Inferior parietal cortex (tissue), 1 donor: ENCODE measurements around the gene ITCH.
"Not testable (repeated sequence)": the region's sequence is repeated elsewhere in the genome, so short reads cannot be mapped to it uniquely, and the experiment has no call there.

Experiments used
- DNase-seq: peaks from one replicate; pipeline ENCODE4 v3.0.0-alpha.2; 2016; ENCODE audit errors: extremely low spot score

ITCH gene

DNA sequence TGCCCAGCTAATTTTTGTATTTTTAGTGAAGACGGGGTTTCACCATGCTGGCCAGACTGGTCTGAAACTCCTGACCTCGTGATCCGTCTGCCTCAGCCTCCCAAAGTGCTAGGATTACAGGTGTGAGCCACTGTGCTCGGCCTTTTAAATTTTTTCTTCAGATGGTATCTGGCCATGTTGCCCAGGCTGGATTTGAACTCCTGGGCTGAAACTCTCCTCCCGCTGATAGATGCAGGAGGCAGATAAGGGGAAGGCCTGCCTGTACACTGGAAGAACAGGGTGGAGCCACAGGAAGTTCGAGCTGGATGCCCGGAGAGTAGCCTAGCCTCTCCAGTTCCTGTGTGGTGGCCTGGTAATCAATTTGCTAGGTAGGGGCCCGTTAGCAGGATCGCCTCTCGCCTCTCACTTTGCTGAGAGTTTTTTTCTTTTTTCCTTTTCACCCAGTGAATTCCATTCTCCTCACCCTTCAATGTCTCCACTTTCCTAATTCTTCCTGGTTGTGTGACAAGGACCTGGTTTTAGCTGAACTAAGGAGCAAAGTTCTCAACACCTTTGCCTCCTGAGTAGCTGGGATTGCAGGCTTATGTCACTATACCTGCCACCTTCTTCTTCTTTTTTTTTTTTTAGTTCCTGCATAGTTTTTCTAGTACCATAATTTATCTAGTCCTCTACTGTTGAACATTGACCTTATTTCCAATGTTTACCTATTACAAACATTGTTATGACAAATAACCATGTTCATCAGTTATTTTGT lies 19.4 kb upstream of the ITCH start:
- no peak for DNase-seq

DNA sequence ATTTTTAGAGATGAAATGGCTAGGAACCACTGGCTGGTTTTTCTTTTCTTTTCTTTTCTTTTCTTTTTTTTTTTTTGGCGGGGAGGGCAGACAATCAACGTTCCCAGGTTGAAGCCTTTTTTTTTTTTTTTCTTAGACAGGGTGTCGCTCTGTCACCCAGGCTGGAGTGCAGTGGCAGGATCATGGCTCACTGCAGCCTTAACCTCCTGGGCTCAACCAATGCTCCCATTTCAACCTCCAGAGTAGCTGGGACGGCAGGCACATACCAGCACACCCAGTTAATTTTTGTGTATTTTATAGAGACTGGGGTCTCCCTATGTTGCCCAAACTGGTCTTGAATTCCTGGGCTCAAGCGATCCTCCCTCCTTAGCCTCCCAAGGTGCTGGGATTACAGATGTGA lies 18.8 kb upstream of the ITCH start:
- no peak for DNase-seq

DNA sequence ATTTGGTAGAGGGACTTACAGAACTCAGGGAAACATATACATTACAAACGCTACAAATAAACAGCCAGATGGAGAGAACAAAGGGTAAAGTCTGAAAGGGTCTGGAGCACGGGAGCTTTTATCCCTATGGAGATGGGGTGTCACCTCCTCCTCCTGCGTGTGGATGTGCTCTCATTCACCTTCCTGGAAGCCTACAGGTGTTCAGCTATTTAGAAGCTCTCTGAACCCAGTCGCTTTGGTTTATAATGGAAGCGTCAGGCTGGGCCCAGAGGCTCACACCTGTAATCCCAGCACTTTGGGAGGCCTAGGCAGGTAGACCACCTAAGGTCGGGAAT lies 17.7 kb upstream of the ITCH start:
- DNase-seq: no peak

DNA sequence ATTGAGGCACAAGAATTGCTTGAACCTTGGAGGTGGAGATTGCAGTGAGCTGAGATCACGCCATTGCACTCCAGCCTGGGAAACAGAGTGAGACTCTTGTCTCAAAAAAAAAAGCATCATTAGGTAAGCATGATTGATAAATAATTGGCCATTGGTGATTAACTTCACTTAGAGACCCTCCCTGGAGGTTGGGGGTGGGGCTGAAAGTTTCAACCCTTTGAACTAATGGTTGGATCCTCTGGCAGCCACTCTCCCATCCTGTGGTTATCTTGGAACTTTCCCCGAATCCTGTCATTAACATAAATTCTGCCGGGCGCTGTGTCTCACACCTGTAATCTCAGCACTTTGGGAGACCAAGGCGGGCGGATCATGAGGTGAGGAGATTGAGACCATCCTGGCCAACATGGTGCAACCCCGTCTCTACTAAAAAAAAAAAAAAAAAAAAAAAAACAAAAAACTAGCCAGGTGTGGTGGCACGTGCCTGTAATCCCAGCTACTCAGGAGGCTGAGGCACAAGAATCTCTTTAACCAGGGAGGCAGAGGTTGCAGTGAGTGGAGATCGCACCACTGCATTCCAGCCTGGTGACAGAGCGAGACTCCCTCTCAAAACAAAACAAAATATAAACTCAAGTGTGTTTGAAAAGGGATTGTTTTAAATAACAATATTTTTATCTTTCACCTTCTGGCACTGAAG lies 17.1 kb upstream of the ITCH start:
- not testable (repeated sequence) for DNase-seq

DNA sequence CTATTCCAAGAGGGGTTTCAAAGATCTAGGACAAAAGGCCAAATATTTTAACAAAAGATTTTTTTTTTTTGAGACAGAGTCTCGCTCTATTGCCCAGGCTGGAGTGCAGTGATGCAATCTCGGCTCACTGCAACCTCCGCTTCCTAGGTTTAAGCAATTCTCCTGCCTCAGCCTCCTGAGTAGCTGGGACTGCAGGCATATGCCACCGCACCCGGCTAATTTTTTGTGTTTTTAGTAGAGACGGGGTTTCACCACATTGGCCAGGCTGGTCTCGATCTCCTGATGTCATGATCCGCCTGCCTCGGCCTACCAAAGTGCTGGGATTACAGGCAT lies 16.6 kb upstream of the ITCH start:
- not testable (repeated sequence) for DNase-seq

DNA sequence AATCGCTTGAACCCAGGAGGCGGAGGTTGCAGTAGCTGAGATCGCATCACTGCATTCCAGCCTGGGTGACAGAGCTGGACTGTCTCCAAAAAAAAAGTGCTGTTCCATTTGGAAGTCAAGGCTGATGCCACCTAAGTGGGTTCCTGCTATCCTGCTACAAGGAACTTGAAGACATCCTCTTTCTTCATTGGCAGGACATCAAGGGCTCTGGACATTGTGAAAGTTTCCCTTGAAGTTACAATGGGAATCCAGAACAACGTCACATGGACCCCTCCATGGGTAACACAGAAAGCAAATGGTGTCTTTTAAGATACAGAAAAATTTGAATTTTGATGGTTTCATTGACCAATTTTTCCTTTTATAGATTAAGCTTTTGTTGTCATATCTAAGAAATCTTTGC lies 15.5 kb upstream of the ITCH start:
- no peak for DNase-seq

DNA sequence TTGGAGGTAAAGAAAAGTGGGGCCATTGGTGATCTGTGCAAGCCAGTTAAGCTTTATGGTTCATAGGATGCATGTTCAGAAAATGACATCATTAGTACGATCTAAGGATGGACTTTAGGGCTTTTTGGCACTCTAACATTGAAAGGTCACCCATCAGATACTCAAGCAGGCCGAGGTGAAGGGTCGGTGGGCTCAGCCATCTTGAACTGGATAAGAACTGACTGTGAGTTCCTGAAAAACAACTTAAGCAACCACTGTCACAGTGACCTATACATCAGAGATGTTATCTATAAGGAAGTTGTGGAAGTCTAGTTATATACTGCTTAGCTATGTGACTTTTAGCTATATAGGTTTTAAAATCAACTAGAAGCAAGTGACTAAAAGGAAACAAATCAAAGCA lies 13.0 kb upstream of the ITCH start:
- DNase-seq: no peak

DNA sequence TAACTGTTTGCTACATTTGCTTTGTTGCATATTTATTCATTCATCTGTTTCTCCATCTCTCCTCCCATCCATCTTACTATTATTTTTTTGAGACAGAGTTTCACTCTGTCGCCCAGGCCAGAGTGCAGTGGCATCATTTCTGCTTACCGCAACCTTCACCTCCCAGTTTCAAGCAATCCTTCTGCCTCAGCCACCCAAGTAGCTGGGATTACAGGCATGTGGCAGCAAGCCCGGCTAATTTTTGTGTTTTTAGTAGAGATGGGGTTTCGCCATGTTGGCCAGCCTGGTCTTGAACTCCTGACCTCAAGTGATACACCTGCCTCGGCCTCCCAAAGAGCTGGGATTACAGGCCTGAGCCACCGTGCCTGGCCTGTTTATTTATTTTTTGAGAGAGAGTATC lies 9.6 kb upstream of the ITCH start:
- not testable (repeated sequence) for DNase-seq

DNA sequence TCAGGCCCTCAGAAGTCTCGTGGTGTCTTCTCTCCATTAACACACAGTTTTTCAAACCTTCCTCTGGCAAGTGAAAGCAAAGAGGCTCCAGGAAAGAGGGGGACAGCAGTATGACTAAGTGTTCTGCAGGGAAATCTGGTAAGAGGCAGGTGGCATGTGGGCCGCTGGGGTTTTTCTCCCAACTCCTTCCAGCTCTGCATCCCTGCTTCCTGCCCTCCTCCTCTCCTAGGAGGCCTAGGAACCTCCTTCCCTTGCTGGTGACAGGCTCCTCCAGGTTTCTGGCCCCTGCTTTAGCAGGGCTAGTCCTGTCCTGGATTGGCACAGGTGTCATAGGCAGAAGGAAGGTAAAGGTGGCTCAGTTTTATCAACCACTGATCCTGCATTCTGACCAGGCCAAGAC lies 7.6 kb upstream of the ITCH start:
- DNase-seq: peak; percentile 38

DNA sequence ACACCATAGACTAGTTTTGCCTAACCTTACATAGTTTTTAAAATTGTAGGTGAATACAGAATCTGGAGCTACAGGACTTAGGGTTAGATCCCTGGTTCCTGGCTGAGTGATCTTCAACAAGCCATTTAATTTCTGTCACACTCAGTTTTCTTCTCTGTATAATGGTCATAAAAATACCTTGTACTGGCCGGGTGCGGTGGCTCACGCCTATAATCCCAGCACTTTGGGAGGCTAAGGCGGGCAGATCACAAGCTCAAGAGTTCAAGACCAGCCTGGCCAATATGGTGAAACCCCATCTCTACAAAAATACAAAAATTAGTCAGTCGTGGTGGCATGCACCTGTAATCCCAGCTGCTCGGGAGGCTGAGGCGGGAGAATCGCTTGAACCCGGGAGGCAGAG lies 3.3 kb upstream of the ITCH start:
- not testable (repeated sequence) for DNase-seq

DNA sequence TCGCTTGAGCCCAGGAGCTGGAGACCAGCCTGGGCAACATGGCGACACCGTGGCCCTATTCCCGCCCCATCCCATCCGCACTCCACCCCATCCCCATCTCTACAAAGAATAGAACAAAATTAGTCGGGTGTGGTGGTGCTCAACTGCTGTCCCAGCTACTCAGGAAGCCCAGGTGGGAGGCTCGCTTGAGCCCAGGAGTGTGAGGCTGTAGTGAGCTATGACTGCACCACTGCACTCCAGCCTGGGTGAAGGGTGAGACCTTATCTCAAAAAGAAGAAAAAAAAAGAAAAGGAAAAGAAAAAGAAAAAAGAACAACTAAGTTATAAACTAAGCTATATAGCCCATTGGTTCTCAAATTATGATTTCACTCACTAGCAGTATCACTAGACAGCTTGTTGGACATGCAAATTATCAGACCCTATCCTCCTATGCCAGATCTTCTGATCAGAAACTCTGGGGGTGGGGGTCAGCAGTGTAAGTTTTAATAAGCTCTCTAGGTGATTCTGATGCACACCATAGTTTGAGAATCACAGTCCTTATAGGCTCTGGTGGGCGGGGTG lies 491 bp upstream of the ITCH start:
- no peak for DNase-seq

DNA sequence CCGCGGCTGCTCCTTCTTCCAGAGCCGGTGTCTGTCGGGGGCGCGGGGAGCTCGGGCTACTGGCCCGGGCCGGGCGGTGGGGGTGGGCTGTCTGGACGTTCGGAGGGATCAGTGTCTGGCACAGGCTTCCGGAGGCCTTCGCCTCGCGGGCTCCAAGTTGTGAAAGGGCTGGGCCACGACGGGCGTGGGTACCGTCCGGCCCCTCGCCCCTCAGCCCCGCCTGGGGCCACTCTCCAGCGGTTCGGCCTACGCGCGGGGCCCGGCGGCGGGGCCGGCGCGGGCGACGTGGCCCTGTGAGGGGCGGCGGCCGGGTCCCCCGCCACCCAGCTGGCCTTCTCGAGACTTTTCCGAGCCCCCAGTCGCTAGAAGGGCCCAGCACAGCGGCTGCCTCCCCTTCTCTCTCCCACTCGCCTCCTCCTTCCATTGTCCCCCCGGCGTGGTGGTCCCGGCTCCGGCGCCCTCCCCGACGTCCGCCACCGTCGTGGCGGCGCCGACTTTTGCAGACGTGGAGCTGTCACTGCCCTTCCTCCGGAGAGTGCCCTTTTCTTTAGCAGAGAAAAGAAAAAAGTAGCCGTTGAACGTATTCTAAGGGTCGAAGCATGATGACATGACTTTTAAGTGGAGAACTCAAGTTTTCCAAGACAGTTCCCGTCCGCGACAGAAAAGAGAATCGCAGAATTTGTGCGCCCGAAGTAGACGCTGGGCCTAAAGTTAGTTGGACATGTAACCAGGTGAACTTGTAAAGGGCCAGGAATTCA lies 571 bp downstream of the ITCH start:
- DNase-seq: peak; percentile 27

DNA sequence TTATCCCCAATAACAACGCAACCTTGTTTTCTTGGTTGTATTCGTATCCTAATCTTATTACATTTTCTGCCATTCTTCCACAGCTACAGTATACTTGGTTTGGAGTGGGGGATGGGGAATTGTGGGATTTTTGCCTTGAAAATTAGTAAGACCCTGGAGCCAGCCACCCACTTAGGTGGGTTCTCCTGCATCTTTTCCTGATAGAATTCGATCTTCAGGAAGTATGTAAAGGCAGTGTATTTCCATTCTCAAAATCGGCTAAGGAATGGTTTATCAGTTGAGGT lies 1.1 kb downstream of the ITCH start:
- no peak for DNase-seq

DNA sequence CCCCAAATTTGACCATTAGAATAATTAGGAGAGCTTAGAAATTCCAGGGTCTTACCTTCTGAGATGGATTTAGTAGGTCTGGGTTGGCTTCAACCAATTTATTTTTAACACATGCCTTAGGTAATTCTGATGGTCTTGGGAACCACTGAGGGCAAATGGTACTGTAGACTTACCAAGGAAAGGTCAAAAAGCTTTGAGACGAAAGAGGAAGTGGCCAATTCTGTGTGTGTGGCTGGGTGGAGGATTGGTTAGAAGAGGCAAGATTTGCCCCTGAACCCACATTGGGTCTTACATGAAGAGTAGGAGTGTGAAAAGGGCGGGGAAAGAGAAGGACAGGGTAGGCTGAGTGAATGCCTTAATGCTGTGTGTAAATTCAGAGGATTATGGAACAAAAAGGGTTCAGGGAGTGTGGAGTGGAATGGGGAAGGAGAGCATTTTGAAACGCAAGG lies 2.7 kb downstream of the ITCH start:
- no peak for DNase-seq

DNA sequence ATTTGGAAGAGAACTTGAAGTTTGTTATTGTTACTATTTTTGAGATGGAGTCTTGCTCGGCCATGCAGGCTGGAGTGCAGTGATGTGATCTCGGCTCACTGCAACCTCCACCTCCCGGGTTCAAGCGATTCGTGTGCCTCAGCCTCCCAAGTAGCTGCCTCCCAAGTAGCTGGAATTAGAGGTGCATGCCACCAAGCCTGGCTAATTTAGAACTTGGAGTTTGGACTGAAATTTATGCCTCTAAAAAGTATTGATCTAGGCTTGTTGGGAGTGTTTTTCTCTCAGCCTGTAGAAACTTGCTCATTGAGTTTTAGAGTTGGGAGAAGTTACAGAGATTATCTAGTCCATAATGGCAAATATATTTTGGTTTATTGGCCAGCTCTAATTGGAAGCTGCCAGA lies 4.1 kb downstream of the ITCH start:
- DNase-seq: no peak

DNA sequence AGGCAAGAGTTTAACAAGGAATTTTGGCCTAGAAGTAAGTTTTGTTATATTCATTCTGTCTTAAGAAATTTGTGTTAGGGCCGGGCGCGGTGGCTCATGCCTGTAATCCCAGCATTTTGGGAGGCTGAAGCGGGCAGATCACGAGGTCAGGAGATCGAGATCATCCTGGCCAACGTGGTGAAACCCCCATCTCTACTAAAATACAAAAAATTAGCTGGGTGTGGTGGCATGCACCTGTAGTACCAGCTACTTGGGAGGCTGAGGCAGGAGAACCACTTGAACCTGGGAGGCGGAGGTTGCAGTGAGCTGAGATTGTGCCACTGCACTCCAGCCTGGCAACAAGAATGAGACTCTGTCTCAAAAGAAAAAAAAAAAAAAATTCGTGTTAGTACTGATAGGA lies 4.8 kb downstream of the ITCH start:
- not testable (repeated sequence) for DNase-seq

DNA sequence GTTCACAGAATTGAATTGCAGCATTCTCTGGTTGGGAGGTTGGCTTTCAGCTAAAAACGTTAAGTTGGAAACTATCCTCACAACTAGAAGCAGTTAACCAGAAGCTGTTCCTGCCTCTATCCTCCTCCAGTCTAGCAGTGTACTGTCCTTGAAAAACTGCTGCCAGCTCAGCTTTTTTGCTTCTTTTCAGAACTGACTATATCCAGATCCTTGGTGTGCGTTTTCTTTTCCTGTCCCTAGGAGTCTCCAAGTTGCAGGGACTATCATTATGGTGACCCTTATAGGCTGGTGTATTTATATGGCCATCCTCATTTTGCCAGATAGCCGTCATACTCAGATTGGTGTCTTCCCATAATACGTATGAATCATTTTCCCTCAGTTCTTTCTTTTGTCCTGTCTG lies 5.5 kb downstream of the ITCH start:
- no peak for DNase-seq

DNA sequence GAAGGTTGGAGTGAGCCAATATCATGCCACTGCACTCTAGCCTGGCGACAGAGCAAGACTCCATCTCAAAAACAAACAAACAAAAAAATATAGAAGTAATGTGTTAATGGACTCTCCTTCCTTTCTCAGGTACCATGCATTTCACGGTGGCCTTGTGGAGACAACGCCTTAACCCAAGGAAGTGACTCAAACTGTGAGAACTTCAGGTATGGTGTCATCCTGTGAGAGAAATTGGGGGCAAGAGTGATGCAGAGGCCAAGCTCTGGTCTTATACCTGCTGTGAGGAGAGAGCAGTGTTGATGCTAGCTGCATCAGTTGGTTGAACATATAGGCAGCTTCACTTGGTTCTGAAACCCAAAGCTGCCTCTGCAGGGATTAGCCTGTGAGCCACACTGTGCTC lies 6.2 kb downstream of the ITCH start:
- no peak for DNase-seq

DNA sequence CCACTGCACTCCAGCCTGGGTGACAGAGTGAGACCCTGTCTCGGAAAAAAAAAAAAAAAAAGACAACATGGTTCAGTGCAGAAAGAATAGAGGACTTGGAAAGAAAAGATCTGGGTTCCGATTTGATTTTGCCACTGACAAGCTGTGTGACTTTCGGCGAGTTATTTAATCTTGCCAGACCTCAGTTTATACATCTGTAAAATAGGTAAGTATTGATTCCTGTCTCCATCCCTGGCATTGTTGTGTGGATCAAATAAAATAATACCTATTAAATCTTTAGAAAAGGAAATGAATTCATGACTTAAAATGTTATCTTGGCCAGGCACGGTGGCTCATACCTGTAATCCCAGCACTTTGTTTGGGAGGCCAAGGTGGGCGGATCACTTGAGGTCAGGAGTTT lies 7.0 kb downstream of the ITCH start:
- no peak for DNase-seq

DNA sequence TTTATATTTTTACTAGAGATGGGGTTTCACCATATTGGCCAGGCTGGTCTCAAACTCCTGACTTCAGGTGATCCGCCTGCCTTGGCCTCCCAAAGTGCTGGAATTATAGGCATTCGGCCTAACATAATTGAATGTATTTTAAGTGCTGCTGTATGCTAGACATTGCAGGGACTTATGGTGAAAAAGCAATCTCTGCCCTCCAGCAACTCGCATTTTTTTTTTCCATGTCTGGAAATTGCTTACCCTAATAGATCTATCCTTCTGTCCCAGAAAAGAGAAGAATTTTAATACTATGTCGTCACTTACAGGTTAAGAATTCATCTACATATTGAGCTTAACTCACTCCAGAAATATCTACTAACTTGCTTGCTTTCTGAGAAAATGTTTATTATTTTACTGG lies 10.4 kb downstream of the ITCH start:
- DNase-seq: no peak

DNA sequence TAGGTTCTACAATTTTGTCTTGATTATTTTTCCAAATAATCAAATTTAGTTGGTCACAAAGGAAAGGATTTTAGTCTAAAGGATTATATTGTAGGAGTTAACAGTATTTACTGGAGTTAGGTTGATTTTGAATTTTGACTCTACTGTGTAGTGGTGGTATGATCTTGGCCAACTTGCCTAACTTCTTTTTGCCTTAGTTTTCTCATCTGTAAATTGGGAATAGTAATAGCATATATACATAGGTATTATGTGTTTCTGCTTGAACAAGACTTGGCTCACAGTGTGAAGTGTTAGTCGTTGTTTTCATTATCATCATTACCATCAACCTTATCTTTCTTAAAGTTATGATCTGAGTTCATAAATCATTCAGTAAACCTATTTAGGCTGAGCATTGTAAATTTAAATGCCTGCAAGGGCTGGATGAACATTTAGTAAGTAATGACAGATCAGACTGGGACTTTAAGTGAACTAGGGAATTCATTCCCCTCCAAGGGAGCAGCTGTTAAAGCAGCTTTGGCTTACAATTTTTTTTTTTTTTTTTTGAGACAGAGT lies 11.2 kb downstream of the ITCH start:
- DNase-seq: no peak

DNA sequence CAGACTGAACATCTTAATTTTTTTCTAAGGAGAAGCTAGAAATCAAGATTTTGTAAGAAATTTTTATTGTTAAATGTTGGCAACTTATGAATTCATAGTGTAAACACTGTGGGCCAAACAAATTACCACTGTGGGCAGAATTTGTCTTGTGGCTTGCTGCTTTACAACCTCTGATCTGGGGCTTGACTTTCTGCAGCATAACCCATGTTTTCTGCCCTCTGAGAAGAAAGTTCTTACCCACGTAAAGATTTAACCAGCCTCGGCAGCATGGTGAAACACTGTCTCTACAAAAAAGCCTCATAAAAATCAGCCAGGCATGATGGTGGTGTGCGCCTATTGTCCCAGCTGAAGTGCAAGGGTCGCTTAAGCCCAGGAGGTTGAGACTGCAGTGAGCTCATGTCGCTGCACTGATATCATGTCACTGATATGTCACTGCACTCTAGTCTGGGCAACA lies 12.9 kb downstream of the ITCH start:
- DNase-seq: no peak
